VCaP (cell line): ENCODE measurements around the gene FAM184B.

Experiments
- H3K27ac ChIP-seq: fragments of 450-650 bp; 2 replicates; pipeline ENCODE4 v1.5.1; 2017
- CTCF ChIP-seq: fragments of 450-650 bp; conservative IDR thresholded peaks from 2 replicates; pipeline ENCODE4 v1.5.1; 2017; ENCODE audit warnings: mild to moderate bottlenecking, moderate library complexity

FAM184B gene

GRCh38 chr4:17647176-17647806, 134.1 kb downstream of the FAM184B start:
- TF ChIP-seq CTCF = no peak
- no peak overlapping the region for H3K27ac ChIP-seq

- TF ChIP-seq CTCF = no peak
- H3K27ac ChIP-seq = no peak overlapping the region
These were observed 134.7 kb downstream of the FAM184B start for GRCh38 chr4:17646693-17647092.

- no peak overlapping the region for H3K27ac ChIP-seq
- TF ChIP-seq CTCF = no peak
These were observed 139.0 kb downstream of the FAM184B start for GRCh38 chr4:17642398-17642783.

- no peak for TF ChIP-seq CTCF
- H3K27ac ChIP-seq = no peak overlapping the region
These were observed 142.3 kb downstream of the FAM184B start for GRCh38 chr4:17639136-17639535.

- no peak overlapping the region for H3K27ac ChIP-seq
These were observed 144.5 kb downstream of the FAM184B start for GRCh38 chr4:17636696-17637622.

GRCh38 chr4:17636341-17636695, 145.1 kb downstream of the FAM184B start:
- TF ChIP-seq CTCF = no peak
- H3K27ac ChIP-seq = no peak overlapping the region

More at GRCh38 chr4:17636696-17637622, 144.5 kb downstream of the FAM184B start:
- peak; percentile 93 for TF ChIP-seq CTCF

GRCh38 chr4:17635056-17635455, 146.4 kb downstream of the FAM184B start:
- no peak for TF ChIP-seq CTCF
- no peak overlapping the region for H3K27ac ChIP-seq
